NT2/D1 (cell line): Measurements from ENCODE around the gene GSK3B.

Experiments used
- SUZ12 ChIP-seq: IDR thresholded peaks from 2 replicates; pipeline ENCODE4 v1.6.1; 2011; ENCODE audit not compliant: insufficient read length, insufficient read depth; ENCODE audit errors: extremely low read depth
- YY1 ChIP-seq: IDR thresholded peaks from 2 replicates; pipeline ENCODE4 v1.6.1; 2011; ENCODE audit not compliant: insufficient read length, insufficient read depth

- no peak for TF ChIP-seq YY1
- TF ChIP-seq SUZ12: no peak
Observed at GRCh38 chr3:120143676-120144075, 49.4 kb upstream of the GSK3B start.
